Type B pancreatic cell (in vitro differentiated cells): Measurements from ENCODE around the gene TMEM11. TPM values are rescaled to one million over a fixed set of nuclear protein-coding genes. Genes with fewer than 3 reads are reported as not detected.

Experiments used
- DNase-seq: peaks from one replicate; pipeline ENCODE4 v3.0.0; 2021; ENCODE audit warnings: mixed read lengths; ENCODE audit not compliant: unreplicated experiment; ENCODE audit errors: extremely low spot score
- H3K27ac Mint-ChIP-seq: 2 replicates; pipeline ENCODE4 v1.8.0; 2021; ENCODE audit warnings: mild to moderate bottlenecking, mixed read lengths
- H3K27me3 Mint-ChIP-seq: 2 replicates; pipeline ENCODE4 v1.8.0; 2021; ENCODE audit warnings: mixed read lengths
- H3K36me3 Mint-ChIP-seq: 2 replicates; pipeline ENCODE4 v1.8.0; 2021; ENCODE audit warnings: mixed read lengths
- H3K4me1 Mint-ChIP-seq: one replicate; pipeline ENCODE4 v1.8.0; 2021; ENCODE audit warnings: mixed read lengths; ENCODE audit not compliant: unreplicated experiment
- H3K4me3 Mint-ChIP-seq: 2 replicates; pipeline ENCODE4 v1.8.0; 2021; ENCODE audit warnings: mild to moderate bottlenecking, mixed read lengths
- H3K9me3 Mint-ChIP-seq: 2 replicates; pipeline ENCODE4 v1.8.0; 2021; ENCODE audit warnings: mixed read lengths
- CTCF ChIP-seq: fragments of 200-600 bp; sonication (generic); conservative IDR thresholded peaks from 2 replicates; pipeline ENCODE4 v1.5.0; 2021; ENCODE audit warnings: antibody characterized with exemption, mild to moderate bottlenecking
- total RNA-seq: library from RNA; stranded (reverse); gene quantifications from 2 replicates; pipeline ENCODE4 v1.2.1, GENCODE V29; 2021; ENCODE audit warnings: low replicate concordance

TMEM11 gene
- total RNA-seq, 1 donor from 2014 or later = 28.4 TPM

- Mint-ChIP-seq H3K36me3 (no peaks in the 10 kb centered on the region), H3K27ac (no peak overlapping the region), H3K4me3 (no peak overlapping the region), H3K4me1 (peaks cover 9% of the 10 kb centered on the region), H3K9me3 (no peaks in the 10 kb centered on the region), H3K27me3 (no peaks in the 10 kb centered on the region)
- no peak for DNase-seq
- TF ChIP-seq CTCF = no peak
These were observed 35.3 kb upstream of the TMEM11 start for GRCh38 chr17:21249086-21249795.

DNA sequence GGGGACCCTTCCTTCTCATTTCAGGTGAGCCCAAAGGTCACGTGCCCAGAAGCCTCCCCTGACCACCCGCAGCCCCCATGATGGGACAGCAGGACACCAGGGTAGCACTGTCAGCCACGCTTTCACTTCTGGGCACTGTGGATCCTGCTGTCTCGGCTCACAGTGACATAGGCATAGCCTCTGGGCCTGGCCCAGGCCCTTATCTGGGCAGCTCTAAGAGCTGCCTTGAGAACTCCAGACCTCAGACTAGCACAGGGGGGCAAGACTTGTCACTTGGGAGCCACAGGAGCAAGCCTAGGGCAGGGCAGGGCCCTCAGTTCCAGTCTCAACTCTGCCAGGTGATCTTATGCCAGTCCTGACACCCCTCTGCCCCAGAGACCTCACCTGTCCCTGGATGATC is 34.5 kb upstream of the TMEM11 start:
- no peak for TF ChIP-seq CTCF
- H3K4me3 Mint-ChIP-seq = no peak overlapping the region
- no peak overlapping the region for H3K27ac Mint-ChIP-seq
- no peaks in the 10 kb centered on the region for H3K36me3 Mint-ChIP-seq
- H3K4me1 Mint-ChIP-seq = peaks cover 9% of the 10 kb centered on the region
- no peak for DNase-seq
- no peaks in the 10 kb centered on the region for H3K9me3 Mint-ChIP-seq
- H3K27me3 Mint-ChIP-seq = no peaks in the 10 kb centered on the region

- no peak for TF ChIP-seq CTCF
- Mint-ChIP-seq H3K9me3 (no peaks in the 10 kb centered on the region), H3K36me3 (no peaks in the 10 kb centered on the region), H3K4me1 (peaks cover 9% of the 10 kb centered on the region), H3K27ac (peak overlapping the region; percentile 55), H3K4me3 (no peak overlapping the region), H3K27me3 (no peaks in the 10 kb centered on the region)
- no peak for DNase-seq
These were observed 33.7 kb upstream of the TMEM11 start for GRCh38 chr17:21247552-21248258.

DNA sequence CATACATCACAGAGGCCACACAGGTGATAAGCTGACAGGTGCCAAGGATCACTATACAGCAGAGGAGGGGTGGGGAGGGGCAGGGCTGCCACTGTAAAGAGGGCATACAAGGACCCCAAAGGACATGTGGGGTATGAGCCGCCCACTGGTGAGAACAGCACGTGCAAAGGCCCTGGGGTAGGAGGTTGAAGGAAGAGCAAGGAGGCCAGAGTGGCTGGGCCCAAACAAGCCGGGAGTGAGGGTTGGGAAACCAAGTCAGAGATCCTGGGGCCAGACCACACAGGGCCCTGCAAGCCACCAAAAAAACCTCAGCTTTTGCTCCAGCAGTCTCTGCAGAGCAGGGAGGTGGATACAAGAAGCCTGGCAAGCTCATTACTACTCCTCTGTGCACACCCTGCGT is 32.7 kb upstream of the TMEM11 start:
- Mint-ChIP-seq H3K27ac (no peak overlapping the region), H3K36me3 (no peaks in the 10 kb centered on the region), H3K9me3 (no peaks in the 10 kb centered on the region), H3K4me3 (no peak overlapping the region), H3K27me3 (no peaks in the 10 kb centered on the region), H3K4me1 (peaks cover 9% of the 10 kb centered on the region)
- no peak for TF ChIP-seq CTCF
- no peak for DNase-seq

DNA sequence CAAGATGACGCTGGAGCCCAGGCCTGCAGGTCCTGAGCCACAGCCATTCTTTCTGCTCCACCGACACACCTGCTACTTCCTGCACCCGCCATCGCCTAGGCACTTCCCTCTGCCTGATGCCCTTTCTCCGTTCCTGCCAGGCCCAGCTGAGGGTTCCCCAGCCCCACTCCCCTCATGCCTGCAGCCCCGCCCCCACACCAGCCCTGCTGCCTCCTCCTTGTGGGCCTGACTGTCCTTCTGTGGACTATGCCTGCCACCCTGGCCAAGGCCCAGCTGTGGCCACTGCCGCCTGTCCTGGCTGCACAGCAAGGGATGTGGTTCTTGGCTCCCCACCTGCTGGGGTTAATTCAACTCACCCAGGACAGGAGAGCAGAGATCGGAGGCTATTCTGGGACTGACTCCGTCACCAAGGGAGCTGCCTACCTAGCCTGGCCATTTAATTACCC is 31.7 kb upstream of the TMEM11 start:
- H3K4me3 Mint-ChIP-seq = no peak overlapping the region
- H3K27ac Mint-ChIP-seq = no peak overlapping the region
- H3K36me3 Mint-ChIP-seq = no peaks in the 10 kb centered on the region

More for the DNA sequence above, 31.7 kb upstream of the TMEM11 start:
- no peak for DNase-seq
- no peaks in the 10 kb centered on the region for H3K27me3 Mint-ChIP-seq
- peaks cover 9% of the 10 kb centered on the region for H3K4me1 Mint-ChIP-seq
- H3K9me3 Mint-ChIP-seq = no peaks in the 10 kb centered on the region
- TF ChIP-seq CTCF = no peak
